ENCODE results near the gene SLC38A8. TPM values are rescaled to one million over a fixed set of nuclear protein-coding genes. Genes with fewer than 3 reads are reported as not detected.

Gene SLC38A8
- polyA plus RNA-seq, 2 of the 4 experiments (the other 2 are of a cell fraction) = not detected

DNA sequence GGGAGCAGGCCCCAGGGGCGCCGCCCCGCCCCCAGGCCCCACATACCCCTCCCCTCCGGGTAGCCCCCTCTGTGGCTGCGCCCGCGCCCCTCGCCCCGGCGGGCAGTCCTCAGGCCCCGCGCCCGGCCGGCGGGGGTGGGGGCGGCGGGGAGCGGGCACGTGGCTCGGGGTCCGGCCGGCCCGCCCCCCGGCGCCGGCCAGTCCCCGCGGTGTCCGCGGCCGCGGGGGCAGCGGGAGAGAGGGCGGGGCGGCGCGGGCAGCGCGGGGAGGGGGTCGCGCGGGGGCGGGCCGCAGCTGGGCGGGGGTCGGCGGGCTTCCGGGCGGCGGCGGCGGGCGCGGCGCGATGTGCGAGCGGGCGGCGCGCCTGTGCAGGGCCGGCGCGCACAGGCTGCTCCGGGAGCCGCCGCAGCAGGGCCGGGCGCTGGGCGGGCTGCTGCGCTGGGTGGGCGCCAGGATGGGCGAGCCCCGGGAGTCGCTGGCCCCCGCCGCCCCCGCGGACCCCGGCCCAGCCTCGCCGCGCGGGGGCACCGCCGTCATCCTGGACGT, 74.2 kb downstream of the SLC38A8 start:
- 98% methylated on average over 8 of the region's 87 CpGs for WGBS (ENCODE audit: missing lambda C conversion rate)
- no peak overlapping the region for H3K27ac ChIP-seq
- CTCF ChIA-PET = no interaction called here
- no peak overlapping the region; the same call in 2 of the 3 replicates for H3K4me2 ChIP-seq
- no peak for TF ChIP-seq MAFK (IDR thresholded peaks at IDR 0.05; ENCODE audit: partially characterized antibody)
- no peak for TF ChIP-seq EP300 (IDR thresholded peaks at IDR 0.05)
- TF ChIP-seq, protein P1, sequence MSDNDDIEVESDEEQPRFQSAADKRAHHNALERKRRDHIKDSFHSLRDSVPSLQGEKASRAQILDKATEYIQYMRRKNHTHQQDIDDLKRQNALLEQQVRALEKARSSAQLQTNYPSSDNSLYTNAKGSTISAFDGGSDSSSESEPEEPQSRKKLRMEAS (IDR thresholded peaks at IDR 0.05) = no peak
- no peak for TF ChIP-seq HOXA7 (CRISPR knock-in tag; IDR thresholded peaks at IDR 0.05)
- TF ChIP-seq TP53 (CRISPR knock-in tag; IDR thresholded peaks at IDR 0.05) = no peak
- TF ChIP-seq, protein P2, sequence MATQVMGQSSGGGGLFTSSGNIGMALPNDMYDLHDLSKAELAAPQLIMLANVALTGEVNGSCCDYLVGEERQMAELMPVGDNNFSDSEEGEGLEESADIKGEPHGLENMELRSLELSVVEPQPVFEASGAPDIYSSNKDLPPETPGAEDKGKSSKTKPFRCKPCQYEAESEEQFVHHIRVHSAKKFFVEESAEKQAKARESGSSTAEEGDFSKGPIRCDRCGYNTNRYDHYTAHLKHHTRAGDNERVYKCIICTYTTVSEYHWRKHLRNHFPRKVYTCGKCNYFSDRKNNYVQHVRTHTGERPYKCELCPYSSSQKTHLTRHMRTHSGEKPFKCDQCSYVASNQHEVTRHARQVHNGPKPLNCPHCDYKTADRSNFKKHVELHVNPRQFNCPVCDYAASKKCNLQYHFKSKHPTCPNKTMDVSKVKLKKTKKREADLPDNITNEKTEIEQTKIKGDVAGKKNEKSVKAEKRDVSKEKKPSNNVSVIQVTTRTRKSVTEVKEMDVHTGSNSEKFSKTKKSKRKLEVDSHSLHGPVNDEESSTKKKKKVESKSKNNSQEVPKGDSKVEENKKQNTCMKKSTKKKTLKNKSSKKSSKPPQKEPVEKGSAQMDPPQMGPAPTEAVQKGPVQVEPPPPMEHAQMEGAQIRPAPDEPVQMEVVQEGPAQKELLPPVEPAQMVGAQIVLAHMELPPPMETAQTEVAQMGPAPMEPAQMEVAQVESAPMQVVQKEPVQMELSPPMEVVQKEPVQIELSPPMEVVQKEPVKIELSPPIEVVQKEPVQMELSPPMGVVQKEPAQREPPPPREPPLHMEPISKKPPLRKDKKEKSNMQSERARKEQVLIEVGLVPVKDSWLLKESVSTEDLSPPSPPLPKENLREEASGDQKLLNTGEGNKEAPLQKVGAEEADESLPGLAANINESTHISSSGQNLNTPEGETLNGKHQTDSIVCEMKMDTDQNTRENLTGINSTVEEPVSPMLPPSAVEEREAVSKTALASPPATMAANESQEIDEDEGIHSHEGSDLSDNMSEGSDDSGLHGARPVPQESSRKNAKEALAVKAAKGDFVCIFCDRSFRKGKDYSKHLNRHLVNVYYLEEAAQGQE (IDR thresholded peaks at IDR 0.05) = no peak
- no peak for TF ChIP-seq CHD4 (IDR thresholded peaks at IDR 0.05; ENCODE audit: borderline replicate concordance)
- TF ChIP-seq ZC3H11A (IDR thresholded peaks at IDR 0.05) = no peak
- no peak for TF ChIP-seq JUNB (IDR thresholded peaks at IDR 0.05)
- TF ChIP-seq, protein P3, sequence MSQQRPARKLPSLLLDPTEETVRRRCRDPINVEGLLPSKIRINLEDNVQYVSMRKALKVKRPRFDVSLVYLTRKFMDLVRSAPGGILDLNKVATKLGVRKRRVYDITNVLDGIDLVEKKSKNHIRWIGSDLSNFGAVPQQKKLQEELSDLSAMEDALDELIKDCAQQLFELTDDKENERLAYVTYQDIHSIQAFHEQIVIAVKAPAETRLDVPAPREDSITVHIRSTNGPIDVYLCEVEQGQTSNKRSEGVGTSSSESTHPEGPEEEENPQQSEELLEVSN (IDR thresholded peaks at IDR 0.05; ENCODE audit: borderline replicate concordance, low read depth) = no peak
- no peak for TF ChIP-seq POLR2A (IDR thresholded peaks at IDR 0.05; ENCODE audit: low read length)
- TF ChIP-seq CEBPB (IDR thresholded peaks at IDR 0.05) = no peak
- no peak for TF ChIP-seq JUN (IDR thresholded peaks at IDR 0.05)
- TF ChIP-seq ZFP36 (IDR thresholded peaks at IDR 0.05; ENCODE audit: borderline replicate concordance, partially characterized antibody) = no peak
- no peak for TF ChIP-seq RARB (CRISPR knock-in tag; IDR thresholded peaks at IDR 0.05)
- no peak for TF ChIP-seq FOSB (CRISPR knock-in tag; IDR thresholded peaks at IDR 0.05)
- no peak for TF ChIP-seq MYC (IDR thresholded peaks at IDR 0.05; ENCODE audit: borderline replicate concordance, low read length)
- TF ChIP-seq NPAS2 (CRISPR knock-in tag; IDR thresholded peaks at IDR 0.05; ENCODE audit: borderline replicate concordance) = no peak
- no peak for TF ChIP-seq ESRRA (IDR thresholded peaks at IDR 0.05; ENCODE audit: borderline replicate concordance, low read length)
- no peak for TF ChIP-seq BHLHE40 (IDR thresholded peaks at IDR 0.05; ENCODE audit: low read depth, low read length)
- ATAC-seq (no peak), FAIRE-seq (no peak), DNase-seq (ENCODE audit: low read depth in 1 of 2, low spot score in 1 of 2) (no peak)
- POLR2A ChIA-PET = no interaction called here
- no peaks in the 10 kb centered on the region for H3K4me1 ChIP-seq
- H3K9me3 ChIP-seq = no peaks in the 10 kb centered on the region
- no peak overlapping the region for H3K4me3 ChIP-seq

DNA sequence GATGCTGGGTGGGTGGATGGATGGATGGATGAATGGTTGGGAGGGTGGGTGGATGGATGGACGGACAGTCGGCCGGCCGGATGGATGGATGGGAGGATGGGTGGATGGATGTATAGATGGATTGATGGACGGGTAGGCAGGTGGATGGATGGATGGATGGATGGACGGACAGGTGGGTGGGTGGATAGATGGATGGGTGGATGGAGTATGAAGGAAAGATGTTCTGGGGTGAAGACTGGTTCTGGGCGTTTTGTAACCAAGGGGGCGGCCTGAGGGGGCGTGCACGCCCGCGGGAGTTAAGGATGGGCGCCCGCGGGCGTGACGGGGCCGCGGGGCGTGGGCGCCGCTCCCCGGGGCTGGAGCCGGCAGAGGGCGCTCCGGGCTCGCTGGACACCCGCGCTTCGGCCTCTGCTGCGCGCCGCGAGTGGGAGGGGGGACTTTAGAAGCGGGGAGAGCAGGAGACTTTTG, 74.7 kb downstream of the SLC38A8 start, which contains the start of gene NECAB2:
Gene NECAB2 (plus strand): TSS at position 407 of the 468 bp plus-strand sequence. CDS start 405 bp downstream, outside the sequence.
- Histone ChIP-seq H3K4me2 (no peak within 1 kb of the TSS; the same call in 2 of the 3 replicates), H3K4me1 (no peaks in the 10 kb centered on the region), H3K9me3 (no peaks in the 10 kb centered on the region), H3K27ac (no peak within 1 kb of the TSS), H3K4me3 (no peak within 1 kb of the TSS)
- ATAC-seq (peak in 1 of 2 experiments; percentile 16; a peak in 3 of 6 replicates), DNase-seq (ENCODE audit: low read depth in 1 of 2, low spot score in 1 of 2) (peak in 1 of 2 experiments; percentile 41), FAIRE-seq (no peak)
- ChIA-PET CTCF (no interaction called here), POLR2A (no interaction called here)
- 46% methylated on average over 35 of the region's 35 CpGs for WGBS (ENCODE audit: missing lambda C conversion rate)
- TF ChIP-seq CBX8 (IDR thresholded peaks at IDR 0.05) = no peak
- TF ChIP-seq, protein P4, sequence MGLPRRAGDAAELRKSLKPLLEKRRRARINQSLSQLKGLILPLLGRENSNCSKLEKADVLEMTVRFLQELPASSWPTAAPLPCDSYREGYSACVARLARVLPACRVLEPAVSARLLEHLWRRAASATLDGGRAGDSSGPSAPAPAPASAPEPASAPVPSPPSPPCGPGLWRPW (IDR thresholded peaks at IDR 0.05) = no peak
- peak; percentile 45 to 49; a peak in 4 of 5 replicates for TF ChIP-seq RAD21 (conservative IDR thresholded peaks at IDR 0.05 in 1 of 2, IDR thresholded peaks at IDR 0.05 in 1 of 2)
- TF ChIP-seq HOXB5 (CRISPR knock-in tag; IDR thresholded peaks at IDR 0.05) = 0 out of 2 replicates have a peak, but pooled peaks have one; percentile 18
- TF ChIP-seq, protein P5, sequence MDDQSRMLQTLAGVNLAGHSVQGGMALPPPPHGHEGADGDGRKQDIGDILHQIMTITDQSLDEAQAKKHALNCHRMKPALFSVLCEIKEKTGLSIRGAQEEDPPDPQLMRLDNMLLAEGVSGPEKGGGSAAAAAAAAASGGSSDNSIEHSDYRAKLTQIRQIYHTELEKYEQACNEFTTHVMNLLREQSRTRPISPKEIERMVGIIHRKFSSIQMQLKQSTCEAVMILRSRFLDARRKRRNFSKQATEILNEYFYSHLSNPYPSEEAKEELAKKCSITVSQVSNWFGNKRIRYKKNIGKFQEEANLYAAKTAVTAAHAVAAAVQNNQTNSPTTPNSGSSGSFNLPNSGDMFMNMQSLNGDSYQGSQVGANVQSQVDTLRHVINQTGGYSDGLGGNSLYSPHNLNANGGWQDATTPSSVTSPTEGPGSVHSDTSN (IDR thresholded peaks at IDR 0.05) = peak; percentile 14; the same call in 1 of the 2 replicates
- TF ChIP-seq, protein P6, sequence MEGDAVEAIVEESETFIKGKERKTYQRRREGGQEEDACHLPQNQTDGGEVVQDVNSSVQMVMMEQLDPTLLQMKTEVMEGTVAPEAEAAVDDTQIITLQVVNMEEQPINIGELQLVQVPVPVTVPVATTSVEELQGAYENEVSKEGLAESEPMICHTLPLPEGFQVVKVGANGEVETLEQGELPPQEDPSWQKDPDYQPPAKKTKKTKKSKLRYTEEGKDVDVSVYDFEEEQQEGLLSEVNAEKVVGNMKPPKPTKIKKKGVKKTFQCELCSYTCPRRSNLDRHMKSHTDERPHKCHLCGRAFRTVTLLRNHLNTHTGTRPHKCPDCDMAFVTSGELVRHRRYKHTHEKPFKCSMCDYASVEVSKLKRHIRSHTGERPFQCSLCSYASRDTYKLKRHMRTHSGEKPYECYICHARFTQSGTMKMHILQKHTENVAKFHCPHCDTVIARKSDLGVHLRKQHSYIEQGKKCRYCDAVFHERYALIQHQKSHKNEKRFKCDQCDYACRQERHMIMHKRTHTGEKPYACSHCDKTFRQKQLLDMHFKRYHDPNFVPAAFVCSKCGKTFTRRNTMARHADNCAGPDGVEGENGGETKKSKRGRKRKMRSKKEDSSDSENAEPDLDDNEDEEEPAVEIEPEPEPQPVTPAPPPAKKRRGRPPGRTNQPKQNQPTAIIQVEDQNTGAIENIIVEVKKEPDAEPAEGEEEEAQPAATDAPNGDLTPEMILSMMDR (IDR thresholded peaks at IDR 0.05) = peak; percentile 54
- 0 out of 2 replicates have a peak, but pooled peaks have one; percentile 73 for TF ChIP-seq TP53 (CRISPR knock-in tag; IDR thresholded peaks at IDR 0.05)
- peak; percentile 35; the same call in 1 of the 3 replicates for TF ChIP-seq SMC3 (IDR thresholded peaks at IDR 0.05)
- TF ChIP-seq NFE2L2 (conservative IDR thresholded peaks at IDR 0.05; ENCODE audit: low read length) = no peak
- peak; percentile 75; the same call in 1 of the 2 replicates for TF ChIP-seq TFCP2L1 (CRISPR knock-in tag; IDR thresholded peaks at IDR 0.05)
